Upper lobe of left lung (tissue), 4 donors: ENCODE results near the gene DBNDD1.

Experiments
- CTCF ChIP-seq, 6 experiments: fragments of 450-650 bp in 4 of 6; fragments of 200-600 bp in 2 of 6; sonication (generic) in 2 of 6; IDR thresholded peaks; one replicate each; pipeline ENCODE4 v1.5.1; 2016 to 2019; ENCODE audit warnings: antibody characterized with exemption in 6 of 6
- EP300 ChIP-seq, 4 donors: sonication (generic); formaldehyde crosslinking; IDR thresholded peaks; one replicate each; pipeline ENCODE4 v1.5.1; 2017; ENCODE audit warnings: antibody characterized with exemption in 4 of 4, control low read depth in 2 of 4
- POLR2A ChIP-seq, 4 donors: fragments of 450-650 bp; IDR thresholded peaks; one replicate each; pipeline ENCODE4 v1.5.1; 2016 to 2017; ENCODE audit warnings: antibody characterized with exemption in 4 of 4, mild to moderate bottlenecking in 2 of 4
- POLR2AphosphoS5 ChIP-seq, 2 donors: sonication (generic); formaldehyde crosslinking; IDR thresholded peaks; one replicate each; pipeline ENCODE4 v1.5.1; 2017; ENCODE audit warnings: antibody characterized with exemption in 2 of 2

GRCh38 chr16:90023078-90023447, 3.8 kb upstream of the DBNDD1 start:
- TF ChIP-seq POLR2AphosphoS5 (IDR thresholded peaks at IDR 0.05) (no peak), CTCF (IDR thresholded peaks at IDR 0.05) (no peak), EP300 (IDR thresholded peaks at IDR 0.05) (no peak), POLR2A (IDR thresholded peaks at IDR 0.05) (no peak)
